WTC11 (cell line): ENCODE results near the gene CMTM2.

Experiments
- IRF2 ChIP-seq: sonication (generic); formaldehyde crosslinking; IDR thresholded peaks from 2 replicates; pipeline ENCODE4 v1.8.0; 2022; ENCODE audit warnings: low read depth, missing genetic modification reagents, borderline replicate concordance
- KAT7 ChIP-seq: sonication (generic); formaldehyde crosslinking; IDR thresholded peaks from 2 replicates; pipeline ENCODE4 v1.8.1; 2023; ENCODE audit warnings: missing genetic modification reagents, mild to moderate bottlenecking, borderline replicate concordance
- NFE2L1 ChIP-seq: sonication (generic); formaldehyde crosslinking; IDR thresholded peaks from 2 replicates; pipeline ENCODE4 v1.8.1; 2023; ENCODE audit warnings: missing genetic modification reagents
- SMAD4 ChIP-seq: sonication (generic); formaldehyde crosslinking; IDR thresholded peaks from 2 replicates; pipeline ENCODE4 v1.8.0; 2022; ENCODE audit warnings: mild to moderate bottlenecking, missing genetic modification reagents
- TCF7 ChIP-seq: sonication (generic); formaldehyde crosslinking; IDR thresholded peaks from 2 replicates; pipeline ENCODE4 v1.8.0; 2022; ENCODE audit warnings: mild to moderate bottlenecking, low read depth, missing genetic modification reagents, moderate library complexity
- TEAD4 ChIP-seq: sonication (generic); formaldehyde crosslinking; IDR thresholded peaks from 2 replicates; pipeline ENCODE4 v1.8.0; 2022; ENCODE audit warnings: mild to moderate bottlenecking, missing genetic modification reagents
- ZNF671 ChIP-seq: fragments of 250-450 bp; sonication (Bioruptor Pico); IDR thresholded peaks from 2 replicates; pipeline ENCODE4 v1.8.0; 2021; ENCODE audit warnings: mild to moderate bottlenecking
- TF ChIP-seq, protein P1 (sequence below): fragments of 200-600 bp; IDR thresholded peaks from 2 replicates; pipeline ENCODE4 v1.8.0; 2022; ENCODE audit warnings: antibody characterized with exemption
- TF ChIP-seq, protein P2 (sequence below): sonication (generic); formaldehyde crosslinking; IDR thresholded peaks from 2 replicates; pipeline ENCODE4 v1.8.1; 2022; ENCODE audit warnings: mild to moderate bottlenecking, missing genetic modification reagents, moderate library complexity, borderline replicate concordance
- TF ChIP-seq, protein P3 (sequence below): sonication (generic); formaldehyde crosslinking; IDR thresholded peaks from 2 replicates; pipeline ENCODE4 v1.8.0; 2022; ENCODE audit warnings: mild to moderate bottlenecking, missing genetic modification reagents
- TF ChIP-seq, protein P4 (sequence below): sonication (generic); formaldehyde crosslinking; IDR thresholded peaks from 2 replicates; pipeline ENCODE4 v1.8.0; 2022; ENCODE audit warnings: missing genetic modification reagents
- TF ChIP-seq, protein P5 (sequence below): sonication (generic); formaldehyde crosslinking; IDR thresholded peaks from 2 replicates; pipeline ENCODE4 v1.8.0; 2022; ENCODE audit warnings: mild to moderate bottlenecking, missing genetic modification reagents
- TF ChIP-seq, protein P6 (sequence below): sonication (generic); formaldehyde crosslinking; IDR thresholded peaks from 2 replicates; pipeline ENCODE4 v1.8.0; 2023; ENCODE audit warnings: mild to moderate bottlenecking, missing genetic modification reagents
- TF ChIP-seq, protein P7 (sequence below): sonication (generic); formaldehyde crosslinking; IDR thresholded peaks from 2 replicates; pipeline ENCODE4 v1.8.1; 2022; ENCODE audit warnings: low read depth, missing genetic modification reagents, borderline replicate concordance

DNA sequence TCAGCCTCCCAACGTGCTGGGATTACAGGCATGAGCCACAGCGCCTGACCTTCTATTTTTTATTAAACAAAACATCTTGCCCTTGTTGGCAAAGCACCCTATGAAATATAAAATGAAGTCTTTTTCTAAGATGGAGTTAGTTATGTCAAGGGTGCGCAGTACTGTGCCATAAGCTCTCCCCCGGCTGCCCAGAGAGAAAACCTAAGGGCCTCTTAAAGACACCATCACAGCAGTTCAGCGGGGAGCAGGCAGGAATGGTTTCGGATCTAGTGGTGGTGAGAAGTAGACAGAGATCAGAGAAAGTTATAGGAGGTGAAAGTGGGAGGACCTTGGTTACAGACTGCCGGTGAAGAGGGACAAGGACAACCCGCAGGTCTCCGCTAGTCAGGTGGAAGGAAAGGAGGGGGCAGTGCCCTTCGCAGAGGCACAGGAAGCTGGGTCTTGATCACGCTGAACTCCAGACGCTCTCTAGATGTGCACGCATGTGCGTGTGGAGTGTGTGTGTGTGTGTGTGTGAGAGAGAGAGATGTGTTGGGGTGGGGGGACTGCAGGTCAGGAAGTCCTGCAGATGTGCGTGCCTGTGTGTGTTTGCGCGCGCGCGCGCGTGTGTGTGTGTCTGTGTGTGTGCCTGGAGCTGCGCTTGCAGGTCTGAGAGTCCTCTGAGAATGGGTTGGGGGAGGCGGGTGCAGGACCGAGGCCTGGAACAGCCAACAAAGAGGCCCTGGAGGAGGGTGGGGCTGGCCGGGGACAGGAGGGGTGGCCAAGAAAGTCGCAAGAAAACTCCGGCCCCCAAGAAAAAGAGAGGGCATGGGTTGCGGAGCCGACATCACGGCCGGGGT is 24.5 kb downstream of the CMTM2 start:
- TF ChIP-seq, protein P1, sequence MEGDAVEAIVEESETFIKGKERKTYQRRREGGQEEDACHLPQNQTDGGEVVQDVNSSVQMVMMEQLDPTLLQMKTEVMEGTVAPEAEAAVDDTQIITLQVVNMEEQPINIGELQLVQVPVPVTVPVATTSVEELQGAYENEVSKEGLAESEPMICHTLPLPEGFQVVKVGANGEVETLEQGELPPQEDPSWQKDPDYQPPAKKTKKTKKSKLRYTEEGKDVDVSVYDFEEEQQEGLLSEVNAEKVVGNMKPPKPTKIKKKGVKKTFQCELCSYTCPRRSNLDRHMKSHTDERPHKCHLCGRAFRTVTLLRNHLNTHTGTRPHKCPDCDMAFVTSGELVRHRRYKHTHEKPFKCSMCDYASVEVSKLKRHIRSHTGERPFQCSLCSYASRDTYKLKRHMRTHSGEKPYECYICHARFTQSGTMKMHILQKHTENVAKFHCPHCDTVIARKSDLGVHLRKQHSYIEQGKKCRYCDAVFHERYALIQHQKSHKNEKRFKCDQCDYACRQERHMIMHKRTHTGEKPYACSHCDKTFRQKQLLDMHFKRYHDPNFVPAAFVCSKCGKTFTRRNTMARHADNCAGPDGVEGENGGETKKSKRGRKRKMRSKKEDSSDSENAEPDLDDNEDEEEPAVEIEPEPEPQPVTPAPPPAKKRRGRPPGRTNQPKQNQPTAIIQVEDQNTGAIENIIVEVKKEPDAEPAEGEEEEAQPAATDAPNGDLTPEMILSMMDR: no peak
- TF ChIP-seq, protein P2, sequence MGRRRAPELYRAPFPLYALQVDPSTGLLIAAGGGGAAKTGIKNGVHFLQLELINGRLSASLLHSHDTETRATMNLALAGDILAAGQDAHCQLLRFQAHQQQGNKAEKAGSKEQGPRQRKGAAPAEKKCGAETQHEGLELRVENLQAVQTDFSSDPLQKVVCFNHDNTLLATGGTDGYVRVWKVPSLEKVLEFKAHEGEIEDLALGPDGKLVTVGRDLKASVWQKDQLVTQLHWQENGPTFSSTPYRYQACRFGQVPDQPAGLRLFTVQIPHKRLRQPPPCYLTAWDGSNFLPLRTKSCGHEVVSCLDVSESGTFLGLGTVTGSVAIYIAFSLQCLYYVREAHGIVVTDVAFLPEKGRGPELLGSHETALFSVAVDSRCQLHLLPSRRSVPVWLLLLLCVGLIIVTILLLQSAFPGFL (CRISPR knock-in tag): no peak
- TF ChIP-seq KAT7 (CRISPR knock-in tag) (no peak), NFE2L1 (CRISPR knock-in tag) (no peak; the same call in 1 of the 2 replicates), ZNF671 (no peak), TCF7 (CRISPR knock-in tag) (no peak), IRF2 (CRISPR knock-in tag) (no peak), SMAD4 (no peak), TEAD4 (CRISPR knock-in tag) (no peak)
- TF ChIP-seq, protein P3, sequence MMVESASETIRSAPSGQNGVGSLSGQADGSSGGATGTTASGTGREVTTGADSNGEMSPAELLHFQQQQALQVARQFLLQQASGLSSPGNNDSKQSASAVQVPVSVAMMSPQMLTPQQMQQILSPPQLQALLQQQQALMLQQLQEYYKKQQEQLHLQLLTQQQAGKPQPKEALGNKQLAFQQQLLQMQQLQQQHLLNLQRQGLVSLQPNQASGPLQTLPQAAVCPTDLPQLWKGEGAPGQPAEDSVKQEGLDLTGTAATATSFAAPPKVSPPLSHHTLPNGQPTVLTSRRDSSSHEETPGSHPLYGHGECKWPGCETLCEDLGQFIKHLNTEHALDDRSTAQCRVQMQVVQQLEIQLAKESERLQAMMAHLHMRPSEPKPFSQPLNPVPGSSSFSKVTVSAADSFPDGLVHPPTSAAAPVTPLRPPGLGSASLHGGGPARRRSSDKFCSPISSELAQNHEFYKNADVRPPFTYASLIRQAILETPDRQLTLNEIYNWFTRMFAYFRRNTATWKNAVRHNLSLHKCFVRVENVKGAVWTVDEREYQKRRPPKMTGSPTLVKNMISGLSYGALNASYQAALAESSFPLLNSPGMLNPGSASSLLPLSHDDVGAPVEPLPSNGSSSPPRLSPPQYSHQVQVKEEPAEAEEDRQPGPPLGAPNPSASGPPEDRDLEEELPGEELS (CRISPR knock-in tag): no peak
- TF ChIP-seq, protein P4, sequence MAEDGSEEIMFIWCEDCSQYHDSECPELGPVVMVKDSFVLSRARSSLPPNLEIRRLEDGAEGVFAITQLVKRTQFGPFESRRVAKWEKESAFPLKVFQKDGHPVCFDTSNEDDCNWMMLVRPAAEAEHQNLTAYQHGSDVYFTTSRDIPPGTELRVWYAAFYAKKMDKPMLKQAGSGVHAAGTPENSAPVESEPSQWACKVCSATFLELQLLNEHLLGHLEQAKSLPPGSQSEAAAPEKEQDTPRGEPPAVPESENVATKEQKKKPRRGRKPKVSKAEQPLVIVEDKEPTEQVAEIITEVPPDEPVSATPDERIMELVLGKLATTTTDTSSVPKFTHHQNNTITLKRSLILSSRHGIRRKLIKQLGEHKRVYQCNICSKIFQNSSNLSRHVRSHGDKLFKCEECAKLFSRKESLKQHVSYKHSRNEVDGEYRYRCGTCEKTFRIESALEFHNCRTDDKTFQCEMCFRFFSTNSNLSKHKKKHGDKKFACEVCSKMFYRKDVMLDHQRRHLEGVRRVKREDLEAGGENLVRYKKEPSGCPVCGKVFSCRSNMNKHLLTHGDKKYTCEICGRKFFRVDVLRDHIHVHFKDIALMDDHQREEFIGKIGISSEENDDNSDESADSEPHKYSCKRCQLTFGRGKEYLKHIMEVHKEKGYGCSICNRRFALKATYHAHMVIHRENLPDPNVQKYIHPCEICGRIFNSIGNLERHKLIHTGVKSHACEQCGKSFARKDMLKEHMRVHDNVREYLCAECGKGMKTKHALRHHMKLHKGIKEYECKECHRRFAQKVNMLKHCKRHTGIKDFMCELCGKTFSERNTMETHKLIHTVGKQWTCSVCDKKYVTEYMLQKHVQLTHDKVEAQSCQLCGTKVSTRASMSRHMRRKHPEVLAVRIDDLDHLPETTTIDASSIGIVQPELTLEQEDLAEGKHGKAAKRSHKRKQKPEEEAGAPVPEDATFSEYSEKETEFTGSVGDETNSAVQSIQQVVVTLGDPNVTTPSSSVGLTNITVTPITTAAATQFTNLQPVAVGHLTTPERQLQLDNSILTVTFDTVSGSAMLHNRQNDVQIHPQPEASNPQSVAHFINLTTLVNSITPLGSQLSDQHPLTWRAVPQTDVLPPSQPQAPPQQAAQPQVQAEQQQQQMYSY (CRISPR knock-in tag): peak; percentile 31; the same call in 1 of the 2 replicates
- TF ChIP-seq, protein P5, sequence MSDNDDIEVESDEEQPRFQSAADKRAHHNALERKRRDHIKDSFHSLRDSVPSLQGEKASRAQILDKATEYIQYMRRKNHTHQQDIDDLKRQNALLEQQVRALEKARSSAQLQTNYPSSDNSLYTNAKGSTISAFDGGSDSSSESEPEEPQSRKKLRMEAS: peak; percentile 41; the same call in 1 of the 2 replicates
- TF ChIP-seq, protein P6, sequence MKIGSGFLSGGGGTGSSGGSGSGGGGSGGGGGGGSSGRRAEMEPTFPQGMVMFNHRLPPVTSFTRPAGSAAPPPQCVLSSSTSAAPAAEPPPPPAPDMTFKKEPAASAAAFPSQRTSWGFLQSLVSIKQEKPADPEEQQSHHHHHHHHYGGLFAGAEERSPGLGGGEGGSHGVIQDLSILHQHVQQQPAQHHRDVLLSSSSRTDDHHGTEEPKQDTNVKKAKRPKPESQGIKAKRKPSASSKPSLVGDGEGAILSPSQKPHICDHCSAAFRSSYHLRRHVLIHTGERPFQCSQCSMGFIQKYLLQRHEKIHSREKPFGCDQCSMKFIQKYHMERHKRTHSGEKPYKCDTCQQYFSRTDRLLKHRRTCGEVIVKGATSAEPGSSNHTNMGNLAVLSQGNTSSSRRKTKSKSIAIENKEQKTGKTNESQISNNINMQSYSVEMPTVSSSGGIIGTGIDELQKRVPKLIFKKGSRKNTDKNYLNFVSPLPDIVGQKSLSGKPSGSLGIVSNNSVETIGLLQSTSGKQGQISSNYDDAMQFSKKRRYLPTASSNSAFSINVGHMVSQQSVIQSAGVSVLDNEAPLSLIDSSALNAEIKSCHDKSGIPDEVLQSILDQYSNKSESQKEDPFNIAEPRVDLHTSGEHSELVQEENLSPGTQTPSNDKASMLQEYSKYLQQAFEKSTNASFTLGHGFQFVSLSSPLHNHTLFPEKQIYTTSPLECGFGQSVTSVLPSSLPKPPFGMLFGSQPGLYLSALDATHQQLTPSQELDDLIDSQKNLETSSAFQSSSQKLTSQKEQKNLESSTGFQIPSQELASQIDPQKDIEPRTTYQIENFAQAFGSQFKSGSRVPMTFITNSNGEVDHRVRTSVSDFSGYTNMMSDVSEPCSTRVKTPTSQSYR (CRISPR knock-in tag): no peak
- TF ChIP-seq, protein P7, sequence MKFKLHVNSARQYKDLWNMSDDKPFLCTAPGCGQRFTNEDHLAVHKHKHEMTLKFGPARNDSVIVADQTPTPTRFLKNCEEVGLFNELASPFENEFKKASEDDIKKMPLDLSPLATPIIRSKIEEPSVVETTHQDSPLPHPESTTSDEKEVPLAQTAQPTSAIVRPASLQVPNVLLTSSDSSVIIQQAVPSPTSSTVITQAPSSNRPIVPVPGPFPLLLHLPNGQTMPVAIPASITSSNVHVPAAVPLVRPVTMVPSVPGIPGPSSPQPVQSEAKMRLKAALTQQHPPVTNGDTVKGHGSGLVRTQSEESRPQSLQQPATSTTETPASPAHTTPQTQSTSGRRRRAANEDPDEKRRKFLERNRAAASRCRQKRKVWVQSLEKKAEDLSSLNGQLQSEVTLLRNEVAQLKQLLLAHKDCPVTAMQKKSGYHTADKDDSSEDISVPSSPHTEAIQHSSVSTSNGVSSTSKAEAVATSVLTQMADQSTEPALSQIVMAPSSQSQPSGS (CRISPR knock-in tag): no peak
